ENCODE data around the gene RGS7.
"Not testable (repeated sequence)": the region's sequence is repeated elsewhere in the genome, so short reads cannot be mapped to it uniquely, and the experiment has no call there.

The RGS7 gene

DNA sequence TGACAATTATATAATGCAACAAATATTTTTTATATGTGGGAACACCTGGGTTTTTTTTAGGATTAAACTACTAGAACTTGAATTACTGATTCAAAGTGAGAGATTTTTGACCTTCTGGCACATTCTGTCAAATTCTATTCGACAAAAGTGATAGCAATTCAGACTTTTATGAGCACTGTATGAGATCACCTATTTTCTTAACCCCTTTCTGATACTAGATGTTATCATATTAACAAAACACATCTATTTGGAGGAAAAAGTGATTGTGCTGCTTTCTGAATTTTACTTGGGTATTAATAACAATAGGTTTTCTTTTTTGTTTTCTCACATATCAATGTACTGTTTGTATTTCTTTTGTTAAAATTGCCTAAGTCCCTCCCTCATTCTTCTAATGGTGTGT is 570.1 kb downstream of the RGS7 start:
- WGBS, 2 donors (ENCODE audit: extremely low coverage in 2 of 2, insufficient read length in 2 of 2, insufficient replicate concordance in 1 of 2), result no CpG with 5 or more reads among the region's 1 CpG

DNA sequence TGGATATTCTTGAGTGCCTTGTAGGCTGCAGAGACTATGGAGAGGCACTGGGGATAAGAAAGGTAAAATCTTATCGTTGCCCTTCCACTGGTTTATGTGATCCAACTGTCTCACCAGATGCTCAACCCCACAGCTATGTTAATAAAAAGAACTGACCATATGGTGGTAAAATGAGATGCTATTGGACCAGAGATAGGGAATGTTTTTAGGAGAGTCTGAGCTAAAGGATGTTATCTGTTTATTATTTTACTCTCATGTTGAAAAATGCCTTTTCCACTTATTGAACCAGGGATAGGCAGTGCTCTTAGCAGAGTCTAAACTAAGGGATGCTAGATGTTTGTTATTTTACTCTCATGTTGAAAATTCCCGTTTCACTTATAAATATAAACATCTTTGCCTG is 572.2 kb downstream of the RGS7 start:
- Histone ChIP-seq H3K36me3 (replicated peaks in 1 of 2; ENCODE audit: control insufficient read depth in 2 of 2, insufficient read depth in 2 of 2, low read length in 2 of 2) (no peaks in the 10 kb centered on the region), H3K14ac (ENCODE audit: low read length) (no peak overlapping the region), H4K8ac (ENCODE audit: low read depth, low read length) (no peak overlapping the region), H3K4me2 (ENCODE audit: insufficient read depth, low read length, poor library complexity, severe bottlenecking) (no peak overlapping the region), H3K9ac (ENCODE audit: low read depth, low read length, poor library complexity) (no peak overlapping the region), H2AFZ (ENCODE audit: low read length) (no peak overlapping the region), H3K9me3 (replicated peaks in 1 of 2; ENCODE audit: control insufficient read depth in 2 of 2, insufficient read depth in 1 of 2, low read depth in 1 of 2, low read length in 2 of 2) (no peaks in the 10 kb centered on the region), H2BK120ac (ENCODE audit: low read depth, low read length) (no peak overlapping the region), H3K79me1 (ENCODE audit: low read depth, low read length) (no peaks in the 10 kb centered on the region), H3K23ac (ENCODE audit: low read depth, low read length, poor library complexity) (no peak overlapping the region), H2BK15ac (ENCODE audit: low read length) (no peak overlapping the region), H3K27ac (replicated peaks; ENCODE audit: low read length) (no peak overlapping the region), H3K18ac (ENCODE audit: low read length) (no peak overlapping the region), H2BK5ac (ENCODE audit: low read length) (no peak overlapping the region), H3K4me3 (ENCODE audit: low read length in 2 of 2) (no peak overlapping the region), H2BK12ac (ENCODE audit: low read length) (no peak overlapping the region), H3K27me3 (ENCODE audit: control insufficient read depth in 3 of 3, insufficient read depth in 3 of 3, low read depth in 1 of 3, low read length in 3 of 3) (no peaks in the 10 kb centered on the region), H3K4me1 (ENCODE audit: control insufficient read depth in 2 of 2, insufficient read depth in 1 of 2, low read depth in 1 of 2, low read length in 2 of 2) (no peaks in the 10 kb centered on the region), H4K91ac (ENCODE audit: low read depth, low read length, poor library complexity) (no peak overlapping the region), H2AK5ac (ENCODE audit: low read depth, low read length) (no peak overlapping the region), H3K4ac (ENCODE audit: low read length) (no peak overlapping the region)
- WGBS, 2 donors (ENCODE audit: extremely low coverage in 2 of 2, insufficient read length in 2 of 2, insufficient replicate concordance in 1 of 2), result no CpG with 5 or more reads among the region's 2 CpGs
- no peak for DNase-seq (ENCODE audit: low spot score)

More for the DNA sequence above, 570.1 kb downstream of the RGS7 start:
- Histone ChIP-seq H3K79me1 (ENCODE audit: low read depth, low read length) (no peaks in the 10 kb centered on the region), H3K9ac (ENCODE audit: low read depth, low read length, poor library complexity) (no peak overlapping the region), H3K27ac (replicated peaks; ENCODE audit: low read length) (no peak overlapping the region), H2BK5ac (ENCODE audit: low read length) (no peak overlapping the region), H3K9me3 (replicated peaks in 1 of 2; ENCODE audit: control insufficient read depth in 2 of 2, insufficient read depth in 1 of 2, low read depth in 1 of 2, low read length in 2 of 2) (no peaks in the 10 kb centered on the region), H2BK15ac (ENCODE audit: low read length) (no peak overlapping the region), H2BK12ac (ENCODE audit: low read length) (no peak overlapping the region), H2AFZ (ENCODE audit: low read length) (no peak overlapping the region), H3K14ac (ENCODE audit: low read length) (no peak overlapping the region), H4K8ac (ENCODE audit: low read depth, low read length) (no peak overlapping the region), H3K18ac (ENCODE audit: low read length) (no peak overlapping the region), H3K4me2 (ENCODE audit: insufficient read depth, low read length, poor library complexity, severe bottlenecking) (no peak overlapping the region), H3K4me1 (ENCODE audit: control insufficient read depth in 2 of 2, insufficient read depth in 1 of 2, low read depth in 1 of 2, low read length in 2 of 2) (no peaks in the 10 kb centered on the region), H3K4ac (ENCODE audit: low read length) (no peak overlapping the region), H2BK120ac (ENCODE audit: low read depth, low read length) (no peak overlapping the region), H2AK5ac (ENCODE audit: low read depth, low read length) (no peak overlapping the region), H3K36me3 (replicated peaks in 1 of 2; ENCODE audit: control insufficient read depth in 2 of 2, insufficient read depth in 2 of 2, low read length in 2 of 2) (no peaks in the 10 kb centered on the region), H3K4me3 (ENCODE audit: low read length in 2 of 2) (no peak overlapping the region), H3K23ac (ENCODE audit: low read depth, low read length, poor library complexity) (no peak overlapping the region), H3K27me3 (ENCODE audit: control insufficient read depth in 3 of 3, insufficient read depth in 3 of 3, low read depth in 1 of 3, low read length in 3 of 3) (no peaks in the 10 kb centered on the region), H4K91ac (ENCODE audit: low read depth, low read length, poor library complexity) (no peak overlapping the region)
- no peak for DNase-seq (ENCODE audit: low spot score)

DNA sequence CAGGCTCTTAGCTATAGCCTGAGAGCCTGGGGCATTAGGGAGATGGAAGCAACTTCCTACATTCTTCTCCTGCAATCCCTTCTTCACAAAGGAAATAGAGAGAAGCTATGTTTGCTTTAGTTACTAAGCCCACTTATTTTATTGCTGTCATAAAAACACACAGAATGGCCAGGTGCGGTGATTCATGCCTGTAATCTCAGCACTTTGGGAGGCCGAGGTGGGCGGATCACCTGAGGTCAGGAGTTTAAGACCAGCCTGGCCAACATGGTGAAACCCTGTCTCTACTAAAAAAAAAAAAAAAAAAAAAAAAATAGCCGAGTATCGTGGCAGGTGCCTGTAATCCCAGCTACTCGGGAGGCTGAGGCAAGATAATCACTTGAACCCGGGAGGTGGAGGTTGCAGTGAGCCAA is 573.3 kb downstream of the RGS7 start:
- WGBS, 2 donors (ENCODE audit: extremely low coverage in 2 of 2, insufficient read length in 2 of 2, insufficient replicate concordance in 1 of 2), result no CpG with 5 or more reads among the region's 7 CpGs
- H4K91ac ChIP-seq (ENCODE audit: low read depth, low read length, poor library complexity); H3K27me3 ChIP-seq (ENCODE audit: control insufficient read depth in 3 of 3, insufficient read depth in 3 of 3, low read depth in 1 of 3, low read length in 3 of 3); H3K36me3 ChIP-seq (replicated peaks in 1 of 2; ENCODE audit: control insufficient read depth in 2 of 2, insufficient read depth in 2 of 2, low read length in 2 of 2); H3K23ac ChIP-seq (ENCODE audit: low read depth, low read length, poor library complexity); H3K4me1 ChIP-seq (ENCODE audit: control insufficient read depth in 2 of 2, insufficient read depth in 1 of 2, low read depth in 1 of 2, low read length in 2 of 2); H2AFZ ChIP-seq (ENCODE audit: low read length); H3K4me2 ChIP-seq (ENCODE audit: insufficient read depth, low read length, poor library complexity, severe bottlenecking); H2BK120ac ChIP-seq (ENCODE audit: low read depth, low read length); DNase-seq (ENCODE audit: low spot score); H3K79me1 ChIP-seq (ENCODE audit: low read depth, low read length); H2BK15ac ChIP-seq (ENCODE audit: low read length); H3K9me3 ChIP-seq (replicated peaks in 1 of 2; ENCODE audit: control insufficient read depth in 2 of 2, insufficient read depth in 1 of 2, low read depth in 1 of 2, low read length in 2 of 2); H3K4me3 ChIP-seq (ENCODE audit: low read length in 2 of 2); H2BK12ac ChIP-seq (ENCODE audit: low read length); H2AK5ac ChIP-seq (ENCODE audit: low read depth, low read length); H3K9ac ChIP-seq (ENCODE audit: low read depth, low read length, poor library complexity); H3K27ac ChIP-seq (replicated peaks; ENCODE audit: low read length); H3K14ac ChIP-seq (ENCODE audit: low read length); H2BK5ac ChIP-seq (ENCODE audit: low read length); H4K8ac ChIP-seq (ENCODE audit: low read depth, low read length); H3K18ac ChIP-seq (ENCODE audit: low read length); H3K4ac ChIP-seq (ENCODE audit: low read length): not testable (repeated sequence)

DNA sequence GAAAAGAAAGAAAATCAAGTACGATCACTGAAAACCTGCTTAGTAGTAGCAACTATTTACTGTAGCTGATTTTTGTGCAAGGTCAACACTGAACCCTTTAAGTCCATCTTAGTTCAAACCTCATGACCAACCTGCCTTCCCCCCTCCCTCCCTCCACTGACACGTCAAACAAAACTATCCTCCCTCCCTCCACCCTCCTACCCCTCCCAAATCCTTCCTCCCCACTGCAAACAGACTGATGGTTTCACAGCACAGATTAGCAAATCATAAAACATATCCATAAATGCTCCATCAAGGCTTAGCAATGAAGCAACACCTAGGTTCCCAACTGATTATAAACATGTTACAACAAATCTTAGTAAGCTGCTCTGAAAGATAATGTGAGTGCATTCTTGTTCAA is 580.8 kb downstream of the RGS7 start:
- Histone ChIP-seq H3K9ac (ENCODE audit: low read depth, low read length, poor library complexity) (no peak overlapping the region), H2AFZ (ENCODE audit: low read length) (no peak overlapping the region), H3K79me1 (ENCODE audit: low read depth, low read length) (no peaks in the 10 kb centered on the region), H2BK120ac (ENCODE audit: low read depth, low read length) (no peak overlapping the region), H3K18ac (ENCODE audit: low read length) (no peak overlapping the region), H3K14ac (ENCODE audit: low read length) (no peak overlapping the region), H2BK5ac (ENCODE audit: low read length) (no peak overlapping the region), H2BK15ac (ENCODE audit: low read length) (no peak overlapping the region), H3K27ac (replicated peaks; ENCODE audit: low read length) (no peak overlapping the region), H3K4me2 (ENCODE audit: insufficient read depth, low read length, poor library complexity, severe bottlenecking) (no peak overlapping the region), H4K91ac (ENCODE audit: low read depth, low read length, poor library complexity) (no peak overlapping the region), H2BK12ac (ENCODE audit: low read length) (no peak overlapping the region), H3K23ac (ENCODE audit: low read depth, low read length, poor library complexity) (no peak overlapping the region), H2AK5ac (ENCODE audit: low read depth, low read length) (no peak overlapping the region), H3K4me3 (ENCODE audit: low read length in 2 of 2) (no peak overlapping the region), H3K4ac (ENCODE audit: low read length) (no peak overlapping the region), H4K8ac (ENCODE audit: low read depth, low read length) (no peak overlapping the region), H3K36me3 (replicated peaks in 1 of 2; ENCODE audit: control insufficient read depth in 2 of 2, insufficient read depth in 2 of 2, low read length in 2 of 2) (no peaks in the 10 kb centered on the region), H3K9me3 (replicated peaks in 1 of 2; ENCODE audit: control insufficient read depth in 2 of 2, insufficient read depth in 1 of 2, low read depth in 1 of 2, low read length in 2 of 2) (no peaks in the 10 kb centered on the region), H3K4me1 (ENCODE audit: control insufficient read depth in 2 of 2, insufficient read depth in 1 of 2, low read depth in 1 of 2, low read length in 2 of 2) (no peaks in the 10 kb centered on the region), H3K27me3 (ENCODE audit: control insufficient read depth in 3 of 3, insufficient read depth in 3 of 3, low read depth in 1 of 3, low read length in 3 of 3) (no peaks in the 10 kb centered on the region)
- WGBS, 2 donors (ENCODE audit: extremely low coverage in 2 of 2, insufficient read length in 2 of 2, insufficient replicate concordance in 1 of 2), result 100% methylated on average over 1 of the region's 2 CpGs; no CpG with 5 or more reads in 1 of the 2 donors
- DNase-seq (ENCODE audit: low spot score), result no peak
